Coronary artery (tissue), 2 donors: ENCODE measurements around the gene DOCK3.
"Not testable (repeated sequence)": the region's sequence is repeated elsewhere in the genome, so short reads cannot be mapped to it uniquely, and the experiment has no call there.

Source experiments
- DNase-seq: peaks from one replicate; pipeline ENCODE4 v3.0.0-alpha.2; 2017; ENCODE audit warnings: low spot score
- H3K27ac ChIP-seq, 2 donors: fragments of 200-600 bp; sonication (generic); one replicate each; pipeline ENCODE4 v1.5.1; 2016 to 2019
- H3K4me3 ChIP-seq: fragments of 200-600 bp; sonication (generic); 2 replicates; pipeline ENCODE4 v1.5.1; 2016; ENCODE audit warnings: mild to moderate bottlenecking, moderate library complexity
- TF ChIP-seq, protein P1 (sequence below): fragments of 200-600 bp; sonication (generic); IDR thresholded peaks from one replicate; pipeline ENCODE4 v1.5.1; 2019; ENCODE audit warnings: antibody characterized with exemption

DOCK3 gene

DNA sequence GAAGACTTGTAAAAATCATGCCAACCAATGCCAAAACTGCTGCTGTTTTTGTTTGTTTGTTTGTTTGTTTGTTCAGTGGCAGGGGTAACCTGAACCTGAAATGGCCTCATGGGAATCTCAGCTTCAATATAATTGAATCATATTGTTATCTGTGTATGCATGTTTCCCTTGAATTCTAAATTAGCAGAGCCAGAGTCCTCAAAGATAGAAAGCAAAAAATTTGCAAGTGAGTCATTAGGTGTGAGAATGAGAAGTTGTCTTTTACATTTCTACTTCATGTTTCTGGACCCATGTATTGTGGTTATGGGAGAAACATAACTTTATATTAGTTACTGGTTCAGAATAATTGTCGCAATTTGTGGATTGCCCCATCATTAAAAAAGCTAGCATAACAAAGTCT, 249.2 kb downstream of the DOCK3 start:
- no peak for DNase-seq
- no peak overlapping the region for H3K4me3 ChIP-seq
- no peak overlapping the region for H3K27ac ChIP-seq
- TF ChIP-seq, protein P1, sequence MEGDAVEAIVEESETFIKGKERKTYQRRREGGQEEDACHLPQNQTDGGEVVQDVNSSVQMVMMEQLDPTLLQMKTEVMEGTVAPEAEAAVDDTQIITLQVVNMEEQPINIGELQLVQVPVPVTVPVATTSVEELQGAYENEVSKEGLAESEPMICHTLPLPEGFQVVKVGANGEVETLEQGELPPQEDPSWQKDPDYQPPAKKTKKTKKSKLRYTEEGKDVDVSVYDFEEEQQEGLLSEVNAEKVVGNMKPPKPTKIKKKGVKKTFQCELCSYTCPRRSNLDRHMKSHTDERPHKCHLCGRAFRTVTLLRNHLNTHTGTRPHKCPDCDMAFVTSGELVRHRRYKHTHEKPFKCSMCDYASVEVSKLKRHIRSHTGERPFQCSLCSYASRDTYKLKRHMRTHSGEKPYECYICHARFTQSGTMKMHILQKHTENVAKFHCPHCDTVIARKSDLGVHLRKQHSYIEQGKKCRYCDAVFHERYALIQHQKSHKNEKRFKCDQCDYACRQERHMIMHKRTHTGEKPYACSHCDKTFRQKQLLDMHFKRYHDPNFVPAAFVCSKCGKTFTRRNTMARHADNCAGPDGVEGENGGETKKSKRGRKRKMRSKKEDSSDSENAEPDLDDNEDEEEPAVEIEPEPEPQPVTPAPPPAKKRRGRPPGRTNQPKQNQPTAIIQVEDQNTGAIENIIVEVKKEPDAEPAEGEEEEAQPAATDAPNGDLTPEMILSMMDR, result no peak

- Histone ChIP-seq H3K27ac (no peak overlapping the region), H3K4me3 (no peak overlapping the region)
- DNase-seq, result no peak
- TF ChIP-seq, protein P1, result no peak
Measured at GRCh38 chr3:50924638-50925037, 249.9 kb downstream of the DOCK3 start.

DNA sequence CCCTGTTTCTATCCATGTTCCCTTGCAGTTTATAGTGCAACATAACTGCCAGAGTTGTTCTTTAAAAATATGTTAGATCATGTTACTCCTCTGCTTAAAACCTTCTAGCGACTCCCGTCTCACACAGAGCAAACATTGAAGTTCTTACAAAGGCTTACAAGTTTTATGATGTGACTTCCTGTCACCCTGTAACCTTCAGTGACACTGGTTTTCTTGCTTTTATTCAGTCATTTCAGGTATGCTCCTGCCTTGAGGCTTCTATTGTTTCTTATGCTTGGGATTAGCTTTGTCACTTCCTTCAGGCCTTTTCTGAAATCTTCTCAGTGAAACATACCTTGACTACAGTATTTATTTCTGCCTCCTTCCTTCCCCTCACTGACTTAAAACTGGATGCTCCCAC, 252.1 kb downstream of the DOCK3 start:
- H3K4me3 ChIP-seq, result no peak overlapping the region
- DNase-seq, result no peak
- no peak overlapping the region for H3K27ac ChIP-seq
- TF ChIP-seq, protein P1, result no peak

DNA sequence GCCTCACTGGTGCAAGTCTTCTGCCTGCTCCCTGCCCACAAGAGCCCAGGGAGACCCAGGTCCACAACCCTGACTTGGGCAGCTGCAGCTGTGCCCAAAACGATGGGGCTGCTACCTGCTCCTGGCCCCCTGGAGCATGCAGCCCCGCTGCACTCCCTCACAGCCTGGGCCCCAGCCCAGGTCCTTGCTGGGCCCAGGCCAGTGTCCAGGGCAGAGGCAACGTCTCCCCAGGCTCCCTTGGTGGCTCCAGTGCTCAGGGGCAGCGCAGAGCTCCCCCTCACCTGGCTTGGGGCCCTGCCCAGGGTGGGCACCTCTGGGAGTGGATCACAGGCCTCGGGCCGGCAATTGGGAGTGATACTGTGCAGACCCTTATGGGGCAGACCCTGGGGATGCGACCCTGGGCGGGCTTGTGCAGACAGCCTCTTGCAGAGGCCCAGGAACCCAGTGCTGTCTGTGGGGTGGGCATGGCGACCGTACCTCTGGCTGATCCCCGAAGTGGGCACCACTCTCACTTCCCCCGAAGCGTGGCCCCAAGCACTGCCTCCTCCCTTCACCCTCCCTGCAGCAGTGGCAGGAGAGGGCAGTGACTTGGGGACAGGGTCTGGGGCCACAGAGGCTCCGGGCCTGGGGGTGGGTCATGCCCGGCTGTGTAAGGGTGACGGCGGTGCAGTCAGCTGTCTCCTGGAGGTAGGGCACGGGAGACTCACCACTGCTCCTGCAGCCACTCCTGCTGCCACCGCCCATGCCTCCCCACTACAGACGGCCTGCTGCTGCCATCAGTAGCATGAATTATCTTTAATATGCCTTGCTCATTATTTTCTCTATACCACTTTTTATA, 255.9 kb downstream of the DOCK3 start:
- no peak overlapping the region for H3K27ac ChIP-seq
- H3K4me3 ChIP-seq, result no peak overlapping the region
- no peak for DNase-seq
- TF ChIP-seq, protein P1, result no peak

- H3K4me3 ChIP-seq, DNase-seq, H3K27ac ChIP-seq: not testable (repeated sequence)
Measured at GRCh38 chr3:50932918-50933317, 258.2 kb downstream of the DOCK3 start.

GRCh38 chr3:50936389-50936788, 261.7 kb downstream of the DOCK3 start:
- TF ChIP-seq, protein P1, result no peak
- no peak for DNase-seq
- no peak overlapping the region for H3K4me3 ChIP-seq
- no peak overlapping the region for H3K27ac ChIP-seq

GRCh38 chr3:50947419-50947818, 272.7 kb downstream of the DOCK3 start:
- DNase-seq, result no peak
- TF ChIP-seq, protein P1, result no peak
- H3K4me3 ChIP-seq, result no peak overlapping the region
- H3K27ac ChIP-seq, result no peak overlapping the region
